HEK293 (cell line): ENCODE data around the gene ZIC4.

Experiments used
- CTCF ChIA-PET: fragments of 350-600 bp; formaldehyde crosslinking; extraction: SDS; loops from one replicate; lab custom pipeline; 2021; ENCODE audit warnings: antibody characterized with exemption; lab: Yijun Ruan, JAX
- POLR2A ChIA-PET: fragments of 300-600 bp; formaldehyde crosslinking; extraction: SDS; loops from one replicate; lab custom pipeline; 2020; ENCODE audit warnings: antibody characterized with exemption, inconsistent platforms; lab: Yijun Ruan, JAX
- H3K27ac ChIP-seq: fragments of 200-500 bp; sonication (Bioruptor generic); 2 replicates; pipeline ENCODE4 v1.5.1; 2014; ENCODE audit warnings: low read depth, low read length, control low read depth, inconsistent platforms; ENCODE audit errors: extremely low read depth
- H3K36me3 ChIP-seq, 2 experiments: fragments of 200-500 bp in 1 of 2; sonication (Bioruptor generic) in 1 of 2; 1 replicate in 1 of 2; 2 replicates in 1 of 2; pipeline ENCODE4 v1.5.1; 2014 to 2017; ENCODE audit warnings: inconsistent platforms in 2 of 2, low read length in 2 of 2; ENCODE audit not compliant: control insufficient read depth in 2 of 2, insufficient read depth in 1 of 2
- H3K4me1 ChIP-seq: fragments of 200-500 bp; sonication (Bioruptor generic); 2 replicates; pipeline ENCODE4 v1.5.1; 2014; ENCODE audit warnings: mild to moderate bottlenecking, low read length, inconsistent platforms; ENCODE audit not compliant: control insufficient read depth, insufficient read depth
- H3K4me3 ChIP-seq: 2 replicates; pipeline ENCODE4 v1.5.1; 2011; ENCODE audit warnings: low read depth, mild to moderate bottlenecking, control low read depth, low read length, moderate library complexity
- H3K9me3 ChIP-seq: fragments of 200-500 bp; sonication (Bioruptor generic); 2 replicates; pipeline ENCODE4 v1.5.1; 2014; ENCODE audit warnings: low read depth, low read length, inconsistent platforms; ENCODE audit not compliant: control insufficient read depth, insufficient read depth
- GLIS1 ChIP-seq: fragments of 450-650 bp; formaldehyde crosslinking; IDR thresholded peaks from 2 replicates; pipeline ENCODE4 v1.5.1; 2016; ENCODE audit warnings: missing biosample characterization, missing genetic modification characterization
- GLIS2 ChIP-seq: fragments of 450-650 bp; formaldehyde crosslinking; IDR thresholded peaks from 2 replicates; pipeline ENCODE4 v1.5.1; 2016; ENCODE audit warnings: missing biosample characterization, missing genetic modification characterization
- HOXC10 ChIP-seq: sonication (generic); formaldehyde crosslinking; IDR thresholded peaks from 2 replicates; pipeline ENCODE4 v1.8.1; 2023; ENCODE audit warnings: mild to moderate bottlenecking, missing genetic modification reagents
- KLF17 ChIP-seq: fragments of 450-650 bp; formaldehyde crosslinking; IDR thresholded peaks from 2 replicates; pipeline ENCODE4 v1.5.1; 2016; ENCODE audit warnings: missing biosample characterization, missing genetic modification characterization
- KLF7 ChIP-seq: fragments of 450-650 bp; formaldehyde crosslinking; IDR thresholded peaks from 2 replicates; pipeline ENCODE4 v1.5.1; 2016; ENCODE audit warnings: missing biosample characterization, missing genetic modification characterization, borderline replicate concordance
- KLF9 ChIP-seq: fragments of 450-650 bp; formaldehyde crosslinking; IDR thresholded peaks from 2 replicates; pipeline ENCODE4 v1.5.1; 2016; ENCODE audit warnings: missing biosample characterization, missing genetic modification characterization, low read depth
- MYNN ChIP-seq: fragments of 450-650 bp; formaldehyde crosslinking; IDR thresholded peaks from 2 replicates; pipeline ENCODE4 v1.5.1; 2016; ENCODE audit warnings: missing biosample characterization, missing genetic modification characterization, borderline replicate concordance
- PATZ1 ChIP-seq: fragments of 450-650 bp; formaldehyde crosslinking; IDR thresholded peaks from 2 replicates; pipeline ENCODE4 v1.5.1; 2016; ENCODE audit warnings: missing biosample characterization, missing genetic modification characterization
- RBAK ChIP-seq: fragments of 450-650 bp; formaldehyde crosslinking; IDR thresholded peaks from 2 replicates; pipeline ENCODE4 v1.5.1; 2016; ENCODE audit warnings: missing biosample characterization, missing genetic modification characterization
- REPIN1 ChIP-seq: fragments of 450-650 bp; formaldehyde crosslinking; IDR thresholded peaks from 2 replicates; pipeline ENCODE4 v1.5.1; 2017; ENCODE audit warnings: missing biosample characterization, missing genetic modification characterization, low read depth
- ZIC2 ChIP-seq: fragments of 450-650 bp; formaldehyde crosslinking; IDR thresholded peaks from 2 replicates; pipeline ENCODE4 v1.5.1; 2016; ENCODE audit warnings: missing biosample characterization, missing genetic modification characterization
- ZNF157 ChIP-seq: fragments of 450-650 bp; formaldehyde crosslinking; IDR thresholded peaks from 2 replicates; pipeline ENCODE4 v1.5.1; 2016; ENCODE audit warnings: missing biosample characterization, missing genetic modification characterization
- ZNF169 ChIP-seq: fragments of 450-650 bp; formaldehyde crosslinking; IDR thresholded peaks from 2 replicates; pipeline ENCODE4 v1.5.1; 2016; ENCODE audit warnings: missing biosample characterization, missing genetic modification characterization
- ZNF211 ChIP-seq: fragments of 450-650 bp; formaldehyde crosslinking; IDR thresholded peaks from 2 replicates; pipeline ENCODE4 v1.5.1; 2016; ENCODE audit warnings: low read depth, missing biosample characterization, missing genetic modification characterization
- ZNF26 ChIP-seq: fragments of 450-650 bp; formaldehyde crosslinking; IDR thresholded peaks from 2 replicates; pipeline ENCODE4 v1.5.1; 2016; ENCODE audit warnings: missing biosample characterization, missing genetic modification characterization
- ZNF302 ChIP-seq: fragments of 450-650 bp; formaldehyde crosslinking; IDR thresholded peaks from 2 replicates; pipeline ENCODE4 v1.5.1; 2016; ENCODE audit warnings: missing biosample characterization, missing genetic modification characterization, low read depth
- ZNF404 ChIP-seq: fragments of 450-650 bp; formaldehyde crosslinking; IDR thresholded peaks from 2 replicates; pipeline ENCODE4 v1.5.1; 2017; ENCODE audit warnings: missing biosample characterization, missing genetic modification characterization
- ZNF423 ChIP-seq: fragments of 450-650 bp; formaldehyde crosslinking; IDR thresholded peaks from 2 replicates; pipeline ENCODE4 v1.5.1; 2016; ENCODE audit warnings: missing biosample characterization, missing genetic modification characterization
- ZNF426 ChIP-seq: fragments of 450-650 bp; formaldehyde crosslinking; IDR thresholded peaks from 2 replicates; pipeline ENCODE4 v1.5.1; 2017; ENCODE audit warnings: missing biosample characterization, missing genetic modification characterization, mild to moderate bottlenecking, inconsistent platforms, moderate library complexity
- ZNF549 ChIP-seq: fragments of 450-650 bp; IDR thresholded peaks from 2 replicates; pipeline ENCODE4 v1.5.1; 2018; ENCODE audit warnings: missing biosample characterization, missing genetic modification characterization, mild to moderate bottlenecking, inconsistent platforms, moderate library complexity
- ZNF558 ChIP-seq: fragments of 450-650 bp; formaldehyde crosslinking; IDR thresholded peaks from 2 replicates; pipeline ENCODE4 v1.5.1; 2016; ENCODE audit warnings: missing biosample characterization, missing genetic modification characterization
- ZNF560 ChIP-seq: fragments of 450-650 bp; formaldehyde crosslinking; IDR thresholded peaks from 2 replicates; pipeline ENCODE4 v1.5.1; 2017; ENCODE audit warnings: missing biosample characterization, missing genetic modification characterization, borderline replicate concordance
- ZNF654 ChIP-seq: fragments of 450-650 bp; formaldehyde crosslinking; IDR thresholded peaks from 2 replicates; pipeline ENCODE4 v1.5.1; 2016; ENCODE audit warnings: low read depth, missing biosample characterization, missing genetic modification characterization
- ZNF707 ChIP-seq: fragments of 450-650 bp; formaldehyde crosslinking; IDR thresholded peaks from 2 replicates; pipeline ENCODE4 v1.5.1; 2016; ENCODE audit warnings: missing biosample characterization, missing genetic modification characterization
- ZNF747 ChIP-seq: fragments of 450-650 bp; formaldehyde crosslinking; IDR thresholded peaks from 2 replicates; pipeline ENCODE4 v1.5.1; 2016; ENCODE audit warnings: missing biosample characterization, missing genetic modification characterization
- ZNF76 ChIP-seq: fragments of 450-650 bp; formaldehyde crosslinking; IDR thresholded peaks from 2 replicates; pipeline ENCODE4; 2016; ENCODE audit warnings: low read depth, missing biosample characterization, missing genetic modification characterization, borderline replicate concordance
- ZSCAN16 ChIP-seq: fragments of 450-650 bp; formaldehyde crosslinking; IDR thresholded peaks from 2 replicates; pipeline ENCODE4 v1.5.1; 2016; ENCODE audit warnings: missing biosample characterization, missing genetic modification characterization
- ZSCAN30 ChIP-seq: fragments of 450-650 bp; IDR thresholded peaks from 2 replicates; pipeline ENCODE4 v1.5.1; 2018; ENCODE audit warnings: missing biosample characterization, mild to moderate bottlenecking, missing genetic modification characterization, moderate library complexity
- TF ChIP-seq, protein P1 (sequence below): fragments of 450-650 bp; formaldehyde crosslinking; IDR thresholded peaks from 2 replicates; pipeline ENCODE4 v1.5.1; 2016; ENCODE audit warnings: missing biosample characterization, missing genetic modification characterization

ZIC4 gene

GRCh38 chr3:147404000-147404799, 2.1 kb downstream of the ZIC4 start:
- H3K4me3 ChIP-seq: no peak overlapping the region
- POLR2A ChIA-PET: no interaction called here
- no peaks in the 10 kb centered on the region for H3K9me3 ChIP-seq
- TF ChIP-seq RBAK (no peak), ZNF26 (tag by site-specific recombination) (no peak), KLF7 (tag by site-specific recombination) (no peak), ZNF558 (tag by site-specific recombination) (no peak), PATZ1 (tag by site-specific recombination) (no peak), ZNF211 (tag by site-specific recombination) (no peak), ZSCAN30 (tag by site-specific recombination) (no peak), MYNN (tag by site-specific recombination) (no peak), ZNF707 (tag by site-specific recombination) (no peak), KLF9 (tag by site-specific recombination) (no peak), ZNF560 (tag by site-specific recombination) (no peak), ZNF654 (tag by site-specific recombination) (no peak), GLIS2 (tag by site-specific recombination) (no peak), ZSCAN16 (tag by site-specific recombination) (no peak)
- TF ChIP-seq, all 188 proteins: peak for 0
- Histone ChIP-seq H3K27ac (no peak overlapping the region), H3K4me1 (no peaks in the 10 kb centered on the region), H3K36me3 (no peaks in the 10 kb centered on the region)
- CTCF ChIA-PET: interaction anchor here (0.7 kb wide), 1 partner anchor 43 kb away, joined by 3 read pairs; no protein-coding TSS in a partner anchor

GRCh38 chr3:147403511-147403910, 2.8 kb downstream of the ZIC4 start:
- POLR2A ChIA-PET: no interaction called here
- CTCF ChIA-PET: interaction anchor here (0.7 kb wide), 1 partner anchor 42 kb away, joined by 3 read pairs; no protein-coding TSS in a partner anchor
- H3K4me1 ChIP-seq: no peaks in the 10 kb centered on the region

More at GRCh38 chr3:147403511-147403910, 2.8 kb downstream of the ZIC4 start:
- Histone ChIP-seq H3K36me3 (no peaks in the 10 kb centered on the region), H3K9me3 (no peaks in the 10 kb centered on the region), H3K4me3 (no peak overlapping the region), H3K27ac (no peak overlapping the region)
- no peak for TF ChIP-seq ZNF302
- no peak for TF ChIP-seq KLF17 (tag by site-specific recombination)
- no peak for TF ChIP-seq ZNF747
- TF ChIP-seq ZNF76: no peak
- no peak for TF ChIP-seq ZNF549 (tag by site-specific recombination)
- TF ChIP-seq ZNF426 (tag by site-specific recombination): no peak
- TF ChIP-seq ZNF423 (tag by site-specific recombination): no peak
- TF ChIP-seq, protein P1, sequence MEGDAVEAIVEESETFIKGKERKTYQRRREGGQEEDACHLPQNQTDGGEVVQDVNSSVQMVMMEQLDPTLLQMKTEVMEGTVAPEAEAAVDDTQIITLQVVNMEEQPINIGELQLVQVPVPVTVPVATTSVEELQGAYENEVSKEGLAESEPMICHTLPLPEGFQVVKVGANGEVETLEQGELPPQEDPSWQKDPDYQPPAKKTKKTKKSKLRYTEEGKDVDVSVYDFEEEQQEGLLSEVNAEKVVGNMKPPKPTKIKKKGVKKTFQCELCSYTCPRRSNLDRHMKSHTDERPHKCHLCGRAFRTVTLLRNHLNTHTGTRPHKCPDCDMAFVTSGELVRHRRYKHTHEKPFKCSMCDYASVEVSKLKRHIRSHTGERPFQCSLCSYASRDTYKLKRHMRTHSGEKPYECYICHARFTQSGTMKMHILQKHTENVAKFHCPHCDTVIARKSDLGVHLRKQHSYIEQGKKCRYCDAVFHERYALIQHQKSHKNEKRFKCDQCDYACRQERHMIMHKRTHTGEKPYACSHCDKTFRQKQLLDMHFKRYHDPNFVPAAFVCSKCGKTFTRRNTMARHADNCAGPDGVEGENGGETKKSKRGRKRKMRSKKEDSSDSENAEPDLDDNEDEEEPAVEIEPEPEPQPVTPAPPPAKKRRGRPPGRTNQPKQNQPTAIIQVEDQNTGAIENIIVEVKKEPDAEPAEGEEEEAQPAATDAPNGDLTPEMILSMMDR: no peak
- TF ChIP-seq REPIN1 (tag by site-specific recombination): no peak
- no peak for TF ChIP-seq ZNF157 (tag by site-specific recombination)
- TF ChIP-seq GLIS1 (tag by site-specific recombination): no peak
- no peak for TF ChIP-seq ZNF404 (tag by site-specific recombination)
- no peak for TF ChIP-seq ZIC2
- TF ChIP-seq ZNF169: no peak
- TF ChIP-seq HOXC10: no peak
